HG03521 (cell line): ENCODE results near the gene GALNS.
A peak's percentile ranks its signal among the peaks of the same experiment; 100 is the strongest.

Source experiments
- ATAC-seq: cut with Tn5 transposase; IDR thresholded peaks from one replicate; pipeline ENCODE4 v1.9.1; 2021; ENCODE audit warnings: mild to moderate bottlenecking, moderate library complexity; ENCODE audit not compliant: unreplicated experiment

Gene GALNS

DNA sequence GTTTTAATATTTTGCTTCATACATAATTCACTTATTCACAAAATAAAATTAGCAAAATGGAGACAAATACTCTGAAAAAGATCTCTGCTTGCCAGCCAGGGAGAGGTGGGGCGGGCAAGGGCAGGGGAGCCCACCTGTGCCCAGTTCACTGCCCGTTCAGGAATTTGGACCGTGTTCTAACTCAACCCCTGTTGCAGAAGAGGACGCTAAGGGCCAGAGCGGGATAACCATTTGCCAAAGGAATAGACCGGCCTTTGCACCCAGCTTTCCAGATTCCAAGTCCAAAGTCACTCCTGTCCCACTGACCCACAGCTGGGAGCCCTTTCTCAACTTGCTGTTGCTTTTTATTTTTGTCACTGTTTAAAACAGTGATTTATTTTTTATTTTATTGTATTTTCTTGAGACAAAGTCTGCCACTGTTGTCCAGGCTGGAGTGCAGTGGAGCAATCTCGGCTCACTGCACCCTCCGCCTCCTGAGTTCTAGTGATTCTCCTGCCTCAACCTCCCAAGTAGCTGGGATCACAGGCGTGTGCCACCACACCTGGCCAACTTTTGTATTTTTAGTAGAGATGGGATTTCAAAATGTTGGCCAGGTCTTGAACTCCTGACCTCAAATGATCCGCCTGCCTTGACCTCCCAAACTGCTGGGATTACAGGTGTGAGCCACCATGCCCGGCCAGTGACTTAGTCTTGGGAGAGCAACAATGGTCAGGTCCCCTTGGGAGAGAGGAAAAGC, 69.0 kb downstream of the GALNS start:
- ATAC-seq = no peak

DNA sequence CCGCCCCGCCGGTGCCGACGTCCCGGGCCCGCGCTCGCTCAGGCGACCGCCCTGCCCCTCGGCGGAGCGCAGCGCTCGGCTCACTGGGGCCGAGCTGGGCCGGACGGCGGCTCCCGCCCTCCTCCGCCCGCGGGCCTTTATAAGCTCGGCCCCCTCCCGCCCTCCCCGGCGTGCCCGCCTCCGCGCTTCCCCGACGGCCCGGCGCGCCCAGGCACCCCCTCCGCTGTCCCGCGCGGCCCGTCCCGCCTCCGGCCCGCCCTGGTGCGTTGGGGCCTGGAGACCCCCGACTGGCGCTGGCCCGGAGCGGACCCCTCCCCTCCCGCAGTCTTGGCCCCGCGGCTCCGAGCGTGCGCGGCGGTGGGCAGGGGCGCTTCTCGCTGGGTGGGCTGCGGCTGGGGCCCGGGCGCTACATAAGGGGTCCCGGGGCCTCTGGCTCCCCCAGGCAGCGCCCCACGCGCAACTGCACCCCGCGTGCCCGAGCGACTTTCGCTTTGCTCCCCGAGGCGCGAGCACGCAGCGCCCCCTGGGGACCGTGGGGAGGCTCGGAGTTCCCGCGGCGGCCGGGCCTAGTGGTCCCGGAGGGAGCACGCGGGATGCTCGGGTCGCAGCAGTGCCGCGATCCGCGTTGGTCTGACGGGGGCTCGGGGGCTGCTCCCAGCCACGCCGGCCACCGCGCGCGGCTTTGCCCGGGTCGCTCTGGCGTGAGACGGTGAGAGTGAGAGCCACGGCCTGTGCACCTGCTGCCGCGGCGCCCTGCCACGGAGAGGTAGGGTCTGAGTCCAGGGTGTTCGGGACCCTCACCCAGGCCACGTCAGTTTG, 71.4 kb downstream of the GALNS start, which contains the start of gene PIEZO1:
Gene PIEZO1, minus strand, starts transcription at position 115 of the 819 bp plus-strand sequence. CDS start 256 bp downstream, outside the sequence.
- ATAC-seq = peak; percentile 37

DNA sequence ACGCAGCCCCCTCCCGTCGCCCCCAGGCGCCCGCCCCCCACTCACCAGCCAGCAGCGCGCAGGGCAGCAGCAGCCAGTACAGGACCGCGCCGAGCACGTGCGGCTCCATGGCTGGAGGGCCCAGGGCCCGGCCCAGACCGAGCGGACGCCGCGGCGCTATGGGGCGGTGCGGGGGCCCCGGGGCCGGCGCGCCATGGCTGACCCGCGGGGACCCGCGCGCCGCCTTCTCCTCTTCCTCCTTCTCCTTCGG, 72.0 kb downstream of the GALNS start:
- no peak for ATAC-seq

DNA sequence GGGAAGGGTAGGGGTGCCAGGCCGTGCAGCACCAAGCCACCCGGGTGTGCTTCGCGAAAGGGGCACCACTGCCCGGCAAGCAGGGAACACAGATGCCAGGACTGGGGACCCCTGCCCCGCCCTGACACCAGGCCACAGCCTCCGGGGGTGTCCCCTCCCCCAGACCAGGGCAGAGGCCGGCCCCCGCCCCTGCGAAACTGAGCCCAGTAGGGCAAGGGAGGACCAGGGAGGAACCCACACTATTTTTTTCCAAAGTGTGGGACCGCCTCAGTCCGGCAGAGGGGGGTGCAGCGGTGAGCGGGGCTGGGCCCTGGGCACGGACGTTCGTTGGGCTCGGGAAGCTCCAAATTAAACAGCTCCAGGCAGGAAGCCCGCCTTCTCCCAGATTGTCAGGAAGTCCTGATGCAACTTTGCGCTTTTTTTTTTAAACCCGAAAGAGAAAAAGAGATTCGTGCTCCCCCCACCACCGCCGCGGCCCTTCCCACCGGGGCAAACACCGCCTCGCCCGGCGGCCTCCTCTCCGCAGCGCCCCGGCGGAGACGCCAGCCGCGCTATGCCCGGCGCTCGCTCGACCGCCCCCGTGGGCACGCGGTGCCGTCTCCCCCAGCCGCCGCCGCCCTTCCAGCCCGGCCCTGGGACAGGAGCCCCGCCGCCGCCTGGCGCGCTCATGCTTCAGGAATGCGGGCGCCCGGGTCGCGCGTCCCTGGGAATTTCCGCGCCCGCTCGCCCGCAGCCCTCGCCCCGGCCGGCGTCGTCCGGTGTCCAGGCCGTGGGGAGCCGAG, 72.5 kb downstream of the GALNS start:
- peak; percentile 9 for ATAC-seq

DNA sequence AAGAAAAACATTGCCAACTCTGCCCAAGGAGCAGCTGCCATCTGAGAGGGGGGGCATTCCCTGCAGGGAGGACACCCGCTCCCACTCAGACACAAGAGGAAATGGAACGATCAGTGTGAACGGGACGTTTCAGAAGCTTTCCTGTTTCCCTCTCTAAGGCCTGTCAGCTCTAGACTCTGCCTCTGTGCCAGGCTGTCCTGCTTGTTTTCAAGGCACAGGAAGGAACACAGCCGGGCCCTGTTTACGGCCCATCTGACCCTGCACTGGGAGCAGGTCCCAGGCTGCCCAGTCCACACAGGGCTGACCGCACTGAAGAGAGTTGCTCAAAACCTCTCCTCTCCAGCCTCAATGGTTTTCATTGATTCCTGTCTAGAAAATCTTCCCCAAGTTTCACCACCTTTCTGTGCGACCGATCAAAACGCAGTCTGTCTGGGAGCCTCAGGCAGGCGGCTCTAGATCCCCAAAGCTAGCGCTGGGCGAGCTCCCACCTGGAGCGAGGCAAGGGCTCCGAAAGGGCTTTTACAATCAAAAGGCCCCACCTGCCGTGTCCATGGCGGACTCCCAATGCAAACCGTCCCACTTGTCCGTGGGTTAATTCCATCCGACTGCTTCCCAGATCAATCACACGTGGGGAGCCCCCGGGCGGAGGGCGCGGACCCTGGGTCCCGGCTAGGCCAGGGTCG, 73.2 kb downstream of the GALNS start:
- no peak for ATAC-seq

DNA sequence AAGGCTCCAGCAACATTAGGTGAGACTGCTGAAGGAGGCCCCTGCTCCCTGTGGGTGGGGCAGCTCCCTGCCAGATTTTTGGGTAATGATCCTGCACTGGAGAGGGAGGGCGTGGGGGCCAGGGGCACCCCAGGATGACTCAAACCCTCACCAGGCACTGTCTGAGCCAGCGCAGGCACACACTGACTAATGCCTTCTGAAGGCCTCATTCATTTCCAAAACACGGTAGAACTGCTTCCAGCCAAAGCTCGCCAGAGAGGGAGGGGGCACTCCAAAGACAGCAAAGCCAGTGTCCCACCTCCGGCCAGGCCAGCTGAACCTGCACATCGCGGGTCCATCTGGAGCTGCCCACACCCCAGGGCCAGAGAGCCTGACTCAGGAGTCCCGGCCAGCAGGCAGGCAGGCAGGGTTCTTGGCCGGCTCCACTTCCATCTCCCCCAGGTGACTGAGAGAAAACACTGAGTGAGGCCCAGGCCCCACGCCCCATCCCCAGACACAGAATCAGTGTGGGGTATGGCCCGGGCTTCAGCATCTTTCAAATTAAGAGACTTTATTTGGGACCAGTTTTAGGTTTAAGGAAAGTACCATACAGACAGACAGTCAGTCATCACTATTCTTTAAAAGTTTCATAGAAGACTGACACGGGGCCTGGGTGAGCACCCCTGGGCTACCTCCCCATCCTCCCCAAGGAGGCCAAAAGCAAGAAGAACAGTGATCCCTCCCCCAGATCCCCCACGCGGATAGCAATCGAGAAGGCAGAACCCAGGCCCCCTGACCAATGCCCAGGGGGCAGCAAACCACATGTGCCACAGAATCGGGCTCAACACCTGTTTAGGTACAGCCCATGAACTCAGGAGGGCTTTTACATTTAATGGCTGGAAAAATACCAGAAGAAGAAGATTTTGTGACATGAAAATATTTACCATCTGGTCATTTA, 74.0 kb downstream of the GALNS start:
- no peak for ATAC-seq

DNA sequence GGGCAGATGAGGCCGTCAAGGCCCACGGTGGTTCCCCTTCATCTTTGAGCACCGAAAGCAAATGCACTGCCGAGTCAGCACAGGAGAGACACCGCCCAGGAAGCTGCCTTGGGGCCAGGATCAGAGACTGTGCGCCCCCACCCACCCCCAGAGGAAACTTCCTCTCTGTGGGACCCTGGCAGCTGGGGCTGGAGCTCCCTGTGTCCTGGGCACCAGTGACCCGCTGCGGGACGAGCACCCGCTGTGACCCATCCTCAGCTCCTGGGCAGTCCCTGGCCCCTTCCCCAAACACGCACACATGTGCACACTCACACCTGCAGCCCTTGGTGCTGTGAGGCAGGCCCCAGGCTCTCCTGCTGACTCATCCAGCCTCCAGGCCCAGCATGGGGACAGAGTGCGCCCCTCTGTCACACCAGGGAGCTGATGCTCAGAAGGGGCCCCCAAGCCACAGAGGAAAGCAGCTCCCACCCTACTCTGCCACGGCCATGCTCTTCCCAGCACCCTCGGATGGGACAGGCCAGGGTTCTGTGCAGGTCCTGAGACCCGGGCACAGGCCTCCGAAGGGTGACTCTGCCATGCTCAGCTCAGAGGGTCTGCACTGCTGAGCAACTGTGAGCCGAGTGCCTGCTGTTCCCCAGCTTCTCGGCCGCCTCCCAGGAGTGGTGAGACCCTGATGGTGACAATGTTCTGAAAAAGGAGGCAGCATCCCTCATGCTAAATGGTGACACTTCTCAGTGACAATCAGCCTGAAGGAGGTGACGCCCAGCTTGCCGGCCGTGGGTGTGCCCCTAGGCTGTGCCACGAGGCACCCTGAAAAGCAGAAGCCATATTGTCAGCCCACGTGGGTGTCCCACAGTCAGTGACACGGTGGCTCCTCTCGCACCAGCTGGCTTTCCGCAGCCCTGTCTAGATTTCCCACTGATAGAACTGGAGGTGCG, 75.3 kb downstream of the GALNS start:
- ATAC-seq = no peak

DNA sequence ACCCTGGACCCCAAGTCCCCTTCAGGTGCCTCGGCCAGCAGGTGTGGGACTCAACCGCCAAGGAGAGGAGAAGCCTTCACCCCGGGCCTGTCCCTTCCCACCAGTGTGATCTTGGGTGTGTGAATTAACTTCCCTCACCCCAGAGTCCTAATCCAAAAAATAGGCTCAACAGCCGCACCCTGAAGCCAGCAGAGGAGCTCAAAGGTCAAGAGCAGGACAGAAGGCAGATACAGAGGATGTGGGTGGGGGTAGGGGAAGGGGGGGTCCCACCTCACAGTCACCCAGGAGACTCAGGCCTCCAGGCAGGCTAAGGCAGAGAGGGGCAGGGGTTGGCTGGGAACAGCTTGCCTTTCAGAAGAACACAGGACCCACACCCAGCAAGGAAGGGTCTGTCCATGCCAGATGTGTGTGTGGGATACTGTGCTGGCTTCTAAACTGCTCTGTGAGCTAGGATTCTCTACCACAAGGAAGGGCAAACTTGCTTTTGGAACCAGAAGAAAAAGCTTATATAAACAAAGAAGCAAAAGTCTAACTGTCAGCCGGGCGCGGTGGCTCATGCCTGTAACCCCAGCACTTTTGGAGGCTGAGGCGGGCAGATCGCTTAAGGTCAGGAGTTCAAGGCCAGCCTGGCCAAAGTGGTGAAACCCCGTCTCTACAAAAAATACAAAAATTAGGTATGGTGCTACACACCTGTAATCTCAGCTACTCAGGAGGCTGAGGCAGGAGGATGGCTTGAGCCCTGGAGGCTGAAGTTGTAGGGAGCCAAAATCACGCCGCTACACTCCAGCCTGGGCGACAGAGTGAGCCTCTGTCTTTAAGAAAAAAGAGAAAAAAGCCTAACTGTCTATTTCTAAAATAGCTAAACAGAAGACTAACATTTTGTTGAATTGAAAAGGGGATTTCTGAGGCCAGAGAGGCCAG, 76.3 kb downstream of the GALNS start:
- no peak for ATAC-seq

DNA sequence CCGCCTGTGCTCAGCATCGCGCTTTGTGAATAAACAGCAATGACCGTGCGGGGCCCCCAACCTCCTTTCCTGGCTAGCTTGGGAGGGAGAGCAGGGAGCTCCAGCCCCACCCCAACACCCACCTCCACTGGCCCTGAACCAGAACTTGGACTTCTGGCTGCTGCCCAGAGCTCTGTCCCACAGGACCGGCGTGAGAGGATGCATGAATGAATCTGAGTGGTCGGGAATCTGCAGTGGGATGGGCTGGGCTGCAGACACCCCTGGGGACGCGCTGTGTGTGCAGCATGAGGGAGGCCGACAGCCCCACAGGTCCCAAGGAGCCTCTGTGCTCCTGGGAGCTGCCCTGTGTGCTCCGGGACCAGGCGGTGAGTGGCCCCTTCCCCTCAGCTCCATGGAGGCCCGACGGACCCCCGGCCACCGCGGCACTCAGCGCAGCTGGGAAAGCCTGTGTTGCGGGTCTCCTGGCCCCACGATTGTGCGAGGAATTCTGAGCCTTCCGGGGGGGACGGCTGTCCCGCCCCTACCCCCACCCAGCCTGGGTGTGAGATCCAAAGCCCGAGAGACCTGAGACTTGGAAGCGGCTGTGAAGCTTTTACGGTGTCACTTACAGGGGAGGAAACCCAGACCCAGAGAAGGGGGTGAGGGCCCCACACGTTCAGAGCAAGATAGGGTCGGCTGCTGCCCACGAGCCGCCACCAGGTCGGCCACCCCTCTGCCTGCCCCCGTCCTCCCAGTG, 77.2 kb downstream of the GALNS start:
- no peak for ATAC-seq

DNA sequence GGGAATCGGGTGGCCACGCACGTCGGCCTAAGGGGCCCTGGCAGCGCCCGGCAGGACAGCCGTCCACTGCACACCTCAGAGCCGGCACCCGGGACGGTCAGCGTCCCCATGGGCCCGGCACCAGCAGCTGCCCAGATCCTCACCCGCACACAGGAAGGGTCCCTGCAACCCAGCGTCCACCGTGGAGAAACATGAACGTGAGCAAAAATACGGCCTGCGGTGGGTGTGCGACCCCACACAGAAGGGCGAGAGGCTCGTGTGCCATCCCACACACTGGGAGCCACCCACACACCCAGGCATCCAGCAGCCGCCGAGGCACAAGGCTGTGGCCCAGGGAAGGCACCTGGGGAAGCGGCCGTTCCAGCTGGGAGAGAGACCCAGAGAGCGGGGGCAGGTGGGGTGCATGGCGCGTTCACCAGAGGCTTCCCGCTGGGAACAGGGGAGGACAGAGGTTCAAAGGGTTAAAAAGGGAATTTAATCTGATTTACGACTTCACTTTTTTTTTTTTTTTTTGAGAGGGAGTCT, 78.1 kb downstream of the GALNS start:
- no peak for ATAC-seq

DNA sequence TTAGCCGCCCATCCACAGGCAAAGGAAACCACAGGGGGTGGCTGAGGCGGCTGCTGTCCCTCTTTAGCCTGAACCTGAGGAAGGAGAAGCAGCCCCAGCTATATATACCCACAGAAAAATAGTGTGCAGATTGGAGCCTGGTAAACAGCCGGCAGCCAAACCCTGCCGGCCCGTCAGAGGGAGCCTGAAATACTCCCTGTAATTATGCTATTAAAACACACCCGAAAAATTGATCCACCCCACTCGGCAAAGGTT, 78.5 kb downstream of the GALNS start:
- ATAC-seq = no peak

DNA sequence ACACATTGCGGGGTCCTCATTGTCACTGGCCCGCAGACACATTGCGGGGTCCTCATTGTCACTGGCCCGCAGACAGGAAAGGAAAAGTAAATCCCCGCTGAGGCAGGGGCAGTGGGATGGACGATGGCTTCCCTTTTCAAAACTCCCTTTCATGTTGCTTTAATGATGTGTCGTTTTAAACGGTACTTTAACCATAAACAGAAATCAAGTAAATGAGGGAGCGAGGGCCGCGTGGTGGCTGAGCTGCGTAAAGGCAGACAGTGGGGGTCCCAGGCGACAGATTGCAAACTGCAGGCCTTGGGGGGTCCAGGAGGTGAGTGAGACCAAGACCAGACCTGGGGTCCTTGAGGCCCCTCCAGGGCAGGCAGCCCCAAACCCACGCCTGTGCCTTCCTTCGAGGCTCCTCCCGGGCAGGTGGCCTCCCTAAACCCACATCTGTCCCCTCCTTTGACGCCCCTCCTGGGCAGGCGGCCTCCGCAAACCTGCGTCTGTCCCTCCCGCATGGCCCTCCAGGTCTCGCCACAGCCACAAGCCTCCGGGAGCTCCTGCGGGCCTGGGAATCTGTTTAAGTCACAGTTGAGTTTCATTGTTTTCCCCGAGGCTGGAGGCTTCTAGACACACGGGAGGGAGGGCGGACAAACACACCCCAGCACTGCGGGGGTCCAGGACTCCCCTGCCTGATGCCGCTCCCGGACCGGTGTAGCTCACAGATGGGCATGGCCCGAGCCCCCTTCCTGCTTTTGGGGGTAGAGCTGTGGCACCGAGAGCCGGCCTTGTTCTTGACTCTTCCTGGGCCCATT, 79.1 kb downstream of the GALNS start:
- no peak for ATAC-seq

DNA sequence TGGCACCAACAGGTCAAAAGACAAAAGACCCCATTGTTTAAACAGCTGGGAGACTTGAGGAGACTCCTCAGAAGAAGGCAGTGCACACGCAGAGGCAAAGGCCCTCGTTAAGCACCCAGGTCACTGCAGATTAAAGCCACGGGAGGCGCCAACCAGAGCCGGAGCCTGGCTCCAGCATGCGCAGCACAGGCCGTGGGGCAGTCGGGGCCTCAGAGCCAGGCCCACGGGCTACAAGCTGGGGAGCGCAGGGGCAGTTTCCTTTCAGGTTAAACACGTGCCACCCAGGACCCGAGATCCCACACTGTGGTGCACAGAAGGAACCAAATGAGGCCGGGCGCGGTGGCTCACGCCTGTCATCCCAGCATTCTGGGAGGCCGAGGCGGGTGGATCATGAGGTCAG, 80.9 kb downstream of the GALNS start:
- ATAC-seq = no peak

DNA sequence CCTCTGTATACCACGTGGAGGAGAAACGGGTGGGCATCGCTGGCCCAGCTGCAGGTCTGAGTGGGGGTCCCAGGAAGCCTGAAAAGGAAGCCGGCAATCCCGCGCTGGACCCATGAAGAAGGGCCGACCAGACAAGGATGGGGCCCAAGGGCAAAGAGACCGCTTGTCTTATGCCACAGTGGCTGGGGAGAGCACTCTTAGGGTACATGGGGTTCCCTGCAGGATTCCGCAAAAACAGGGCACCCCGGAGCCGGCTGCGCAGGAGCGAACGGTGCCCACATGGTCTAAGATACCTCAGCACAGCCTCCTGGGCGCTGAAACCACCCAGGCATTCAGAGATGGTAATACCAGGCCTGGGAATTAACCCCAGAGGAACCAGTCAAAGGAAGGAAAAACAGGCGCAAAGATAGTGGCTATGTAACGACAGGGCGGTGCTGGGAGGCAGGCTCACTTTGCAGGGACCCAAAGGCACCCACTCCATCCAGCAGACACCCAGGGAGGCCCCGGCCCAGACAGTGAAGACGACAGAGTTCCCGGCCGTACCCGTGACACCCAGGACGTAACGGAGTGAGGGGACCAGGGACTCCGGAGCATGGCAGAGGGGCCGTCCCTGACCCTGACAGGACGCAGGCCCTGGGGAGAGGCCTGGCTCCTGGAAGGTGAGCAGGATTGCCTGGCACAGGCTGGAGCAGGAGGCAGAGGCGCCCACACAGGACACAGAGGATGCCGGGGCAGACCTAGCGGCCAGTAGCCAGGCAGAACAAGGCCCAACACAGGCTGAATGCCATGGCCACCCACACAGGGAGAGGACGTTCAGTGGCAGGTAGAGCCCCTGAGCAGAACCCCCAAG, 82.0 kb downstream of the GALNS start:
- no peak for ATAC-seq

DNA sequence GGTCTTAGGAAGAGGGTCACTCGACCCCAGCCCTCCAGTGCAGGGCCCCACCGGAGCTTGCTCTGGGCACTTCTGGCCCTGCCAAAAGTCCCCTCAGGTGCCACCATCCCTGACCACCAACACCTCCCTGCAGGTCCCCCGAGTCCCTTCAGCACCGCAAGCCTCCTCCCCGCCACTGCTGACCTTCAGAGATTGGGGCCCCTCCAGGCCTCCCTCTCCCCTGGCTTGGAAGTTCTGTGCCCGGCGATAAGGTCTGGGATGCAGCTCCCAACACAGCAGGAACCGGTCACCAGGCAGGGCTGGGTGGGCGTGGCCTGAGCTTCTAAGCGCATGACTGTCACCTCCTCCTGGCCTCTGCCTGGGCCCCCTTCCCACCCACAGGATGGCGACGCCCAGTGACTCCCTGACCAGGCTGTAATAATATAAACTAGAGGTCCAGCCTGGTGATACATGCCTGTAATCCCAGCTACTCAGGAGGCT, 82.9 kb downstream of the GALNS start:
- ATAC-seq = no peak
